NT2/D1 (cell line): ENCODE measurements around the gene HK1.

Experiments used
- DNase-seq: peaks from one replicate; pipeline ENCODE4 v3.0.0-alpha.2; 2011; ENCODE audit warnings: low read depth, low spot score
- H3K27me3 ChIP-seq: 2 replicates; pipeline ENCODE4 v1.6.0; 2011; ENCODE audit warnings: mild to moderate bottlenecking; ENCODE audit not compliant: insufficient read length, insufficient read depth
- H3K36me3 ChIP-seq: 2 replicates; pipeline ENCODE4 v1.6.1; 2011; ENCODE audit warnings: mild to moderate bottlenecking, low read length, mixed read lengths; ENCODE audit not compliant: insufficient read depth, insufficient read length
- H3K4me1 ChIP-seq: 2 replicates; pipeline ENCODE4 v1.5.1; 2011; ENCODE audit not compliant: insufficient read depth, insufficient read length
- H3K4me3 ChIP-seq: 2 replicates; pipeline ENCODE4 v1.5.1; 2011; ENCODE audit warnings: low read depth; ENCODE audit not compliant: insufficient read length
- H3K9ac ChIP-seq: 2 replicates; pipeline ENCODE4 v1.6.0; 2011; ENCODE audit warnings: low read depth; ENCODE audit not compliant: insufficient read length
- H3K9me3 ChIP-seq: 2 replicates; pipeline ENCODE4 v1.5.1; 2011; ENCODE audit warnings: mild to moderate bottlenecking, low read length; ENCODE audit not compliant: insufficient read depth
- SUZ12 ChIP-seq: IDR thresholded peaks from 2 replicates; pipeline ENCODE4 v1.6.1; 2011; ENCODE audit not compliant: insufficient read length, insufficient read depth; ENCODE audit errors: extremely low read depth
- YY1 ChIP-seq: IDR thresholded peaks from 2 replicates; pipeline ENCODE4 v1.6.1; 2011; ENCODE audit not compliant: insufficient read length, insufficient read depth
- ZNF274 ChIP-seq: IDR thresholded peaks from 2 replicates; pipeline ENCODE4 v1.6.1; 2011; ENCODE audit warnings: mild to moderate bottlenecking, low read depth, low read length

HK1 gene

GRCh38 chr10:69317175-69317604 lies 38.9 kb downstream of the HK1 start:
- TF ChIP-seq SUZ12 (no peak), ZNF274 (no peak), YY1 (no peak)
- no peaks in the 10 kb centered on the region for H3K27me3 ChIP-seq
- no peak for DNase-seq
- peaks cover 17% of the 10 kb centered on the region for H3K4me1 ChIP-seq
- no peak overlapping the region for H3K4me3 ChIP-seq
- peak overlapping the region; percentile 37 for H3K9ac ChIP-seq
- no peaks in the 10 kb centered on the region for H3K9me3 ChIP-seq
- H3K36me3 ChIP-seq = peaks cover 16% of the 10 kb centered on the region

GRCh38 chr10:69317626-69318105 lies 39.4 kb downstream of the HK1 start:
- H3K27me3 ChIP-seq = no peaks in the 10 kb centered on the region
- peaks cover 17% of the 10 kb centered on the region for H3K4me1 ChIP-seq
- H3K4me3 ChIP-seq = peak overlapping the region; percentile 92
- no peak for DNase-seq
- no peaks in the 10 kb centered on the region for H3K9me3 ChIP-seq
- H3K36me3 ChIP-seq = peaks cover 16% of the 10 kb centered on the region
- TF ChIP-seq SUZ12 = no peak
- TF ChIP-seq YY1 = no peak
- TF ChIP-seq ZNF274 = no peak
- H3K9ac ChIP-seq = peak overlapping the region; percentile 70

GRCh38 chr10:69318106-69318866 lies 40.0 kb downstream of the HK1 start:
- peak overlapping the region; percentile 92 for H3K4me3 ChIP-seq
- peaks cover 17% of the 10 kb centered on the region for H3K4me1 ChIP-seq
- H3K9ac ChIP-seq = peak overlapping the region; percentile 94
- no peak for DNase-seq
- peaks cover 16% of the 10 kb centered on the region for H3K36me3 ChIP-seq
- TF ChIP-seq SUZ12 (no peak), YY1 (no peak), ZNF274 (no peak)
- H3K27me3 ChIP-seq = no peaks in the 10 kb centered on the region
- H3K9me3 ChIP-seq = no peaks in the 10 kb centered on the region

GRCh38 chr10:69318867-69319727 lies 40.8 kb downstream of the HK1 start:
- Histone ChIP-seq H3K36me3 (peaks cover 16% of the 10 kb centered on the region), H3K4me3 (peak overlapping the region; percentile 92), H3K9me3 (no peaks in the 10 kb centered on the region), H3K4me1 (peaks cover 15% of the 10 kb centered on the region), H3K9ac (peak overlapping the region; percentile 94), H3K27me3 (no peaks in the 10 kb centered on the region)
- no peak for DNase-seq
- TF ChIP-seq SUZ12 = no peak

- Histone ChIP-seq H3K4me3 (peak overlapping the region; percentile 92), H3K4me1 (peaks cover 14% of the 10 kb centered on the region), H3K9me3 (no peaks in the 10 kb centered on the region), H3K36me3 (peaks cover 16% of the 10 kb centered on the region), H3K27me3 (no peaks in the 10 kb centered on the region), H3K9ac (peak overlapping the region; percentile 94)
- no peak for DNase-seq
- TF ChIP-seq ZNF274 (no peak), SUZ12 (no peak), YY1 (no peak)
These were observed 41.6 kb downstream of the HK1 start for GRCh38 chr10:69319841-69320316.

GRCh38 chr10:69320521-69320920 lies 42.2 kb downstream of the HK1 start:
- DNase-seq = no peak
- TF ChIP-seq ZNF274 (no peak), YY1 (no peak), SUZ12 (no peak)
- Histone ChIP-seq H3K4me3 (peak overlapping the region; percentile 92), H3K9me3 (no peaks in the 10 kb centered on the region), H3K27me3 (no peaks in the 10 kb centered on the region), H3K36me3 (peaks cover 16% of the 10 kb centered on the region), H3K9ac (no peak overlapping the region), H3K4me1 (peaks cover 14% of the 10 kb centered on the region)
